ENCODE results near the gene STAT1. TPM values are rescaled to one million over a fixed set of nuclear protein-coding genes. Genes with fewer than 3 reads are reported as not detected.

Gene STAT1
- polyA plus RNA-seq, 1 donor (not counting 4 experiments of a cell fraction or from before 2014, with no cell fraction given), result 181 TPM

DNA sequence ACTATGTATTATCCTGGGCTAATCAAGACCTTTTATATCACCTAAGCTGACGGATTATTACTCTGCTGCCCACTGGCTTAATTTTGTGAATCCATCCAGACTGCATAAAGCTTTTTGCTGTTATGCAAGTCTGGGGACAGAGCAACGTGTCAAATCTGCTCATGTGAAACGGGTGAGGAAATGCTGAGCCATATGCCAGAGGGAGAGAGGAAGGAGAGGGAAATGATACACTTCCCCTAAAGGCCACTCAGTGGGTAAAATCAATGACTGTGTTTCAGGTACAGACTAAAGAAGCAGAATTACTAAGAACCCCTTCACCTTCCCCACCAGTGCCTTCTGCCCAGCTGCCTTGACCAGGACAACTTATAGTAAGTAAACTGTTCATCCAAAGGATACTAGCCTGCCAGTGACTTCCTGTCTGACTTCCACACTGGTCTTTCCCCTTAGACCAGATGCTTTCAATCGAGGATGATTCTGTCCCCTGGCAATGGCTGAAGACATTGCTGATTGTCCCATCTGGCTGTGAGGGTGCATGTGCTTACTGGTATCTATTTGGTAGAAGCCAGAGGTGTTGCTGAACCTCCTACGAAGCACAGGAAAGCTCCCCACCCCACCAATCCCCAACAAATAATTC, 43.0 kb downstream of the STAT1 start:
- DNase-seq (ENCODE audit: low read depth, low spot score) (no peak), FAIRE-seq (no peak)
- no peak overlapping the region for H3K4me2 ChIP-seq (ENCODE audit: control insufficient read depth, extremely low read depth, insufficient read depth, low read depth, low read length)
- no peaks in the 10 kb centered on the region for H3K79me2 ChIP-seq (ENCODE audit: control insufficient read depth, insufficient read depth, low read length)
- no peaks in the 10 kb centered on the region for H3K27me3 ChIP-seq (ENCODE audit: control insufficient read depth, extremely low read depth, insufficient read depth, low read length)
- H3K9me3 ChIP-seq (ENCODE audit: control insufficient read depth, low read depth, low read length), result no peaks in the 10 kb centered on the region
- no peak overlapping the region for H2AFZ ChIP-seq (ENCODE audit: control insufficient read depth, low read length)
- no peak overlapping the region for H3K9ac ChIP-seq (ENCODE audit: control insufficient read depth, extremely low read depth, insufficient read depth, low read length)
- TF ChIP-seq, protein P1, sequence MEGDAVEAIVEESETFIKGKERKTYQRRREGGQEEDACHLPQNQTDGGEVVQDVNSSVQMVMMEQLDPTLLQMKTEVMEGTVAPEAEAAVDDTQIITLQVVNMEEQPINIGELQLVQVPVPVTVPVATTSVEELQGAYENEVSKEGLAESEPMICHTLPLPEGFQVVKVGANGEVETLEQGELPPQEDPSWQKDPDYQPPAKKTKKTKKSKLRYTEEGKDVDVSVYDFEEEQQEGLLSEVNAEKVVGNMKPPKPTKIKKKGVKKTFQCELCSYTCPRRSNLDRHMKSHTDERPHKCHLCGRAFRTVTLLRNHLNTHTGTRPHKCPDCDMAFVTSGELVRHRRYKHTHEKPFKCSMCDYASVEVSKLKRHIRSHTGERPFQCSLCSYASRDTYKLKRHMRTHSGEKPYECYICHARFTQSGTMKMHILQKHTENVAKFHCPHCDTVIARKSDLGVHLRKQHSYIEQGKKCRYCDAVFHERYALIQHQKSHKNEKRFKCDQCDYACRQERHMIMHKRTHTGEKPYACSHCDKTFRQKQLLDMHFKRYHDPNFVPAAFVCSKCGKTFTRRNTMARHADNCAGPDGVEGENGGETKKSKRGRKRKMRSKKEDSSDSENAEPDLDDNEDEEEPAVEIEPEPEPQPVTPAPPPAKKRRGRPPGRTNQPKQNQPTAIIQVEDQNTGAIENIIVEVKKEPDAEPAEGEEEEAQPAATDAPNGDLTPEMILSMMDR (optimal IDR thresholded peaks at IDR 0.05 in 1 of 3, IDR thresholded peaks at IDR 0.05 in 1 of 3, conservative IDR thresholded peaks at IDR 0.05 in 1 of 3; ENCODE audit: extremely low read depth in 1 of 3, insufficient read depth in 2 of 3, low read length in 3 of 3), result no peak
- no peak for TF ChIP-seq EZH2 (IDR thresholded peaks at IDR 0.05; ENCODE audit: low read length)
- H3K4me1 ChIP-seq (ENCODE audit: control insufficient read depth, extremely low read depth, insufficient read depth, low read length), result no peaks in the 10 kb centered on the region
- H4K20me1 ChIP-seq (ENCODE audit: control insufficient read depth, extremely low read depth, insufficient read depth, low read length), result no peaks in the 10 kb centered on the region
- dilution Hi-C loops (cut with MboI; ENCODE audit: extremely low pct_ligation_motif_present, low sequenced_read_pairs), result no loop called here
- peaks cover 40 to 56% of the 10 kb centered on the region in 2 experiments for H3K36me3 ChIP-seq (ENCODE audit: control insufficient read depth in 2 of 2, extremely low read depth in 1 of 2, insufficient read depth in 2 of 2, low read length in 2 of 2)
- no peak overlapping the region for H3K4me3 ChIP-seq (ENCODE audit: control insufficient read depth in 2 of 3, extremely low read depth in 1 of 3, insufficient read depth in 2 of 3, low read depth in 1 of 3, low read length in 3 of 3)
- no peaks in the 10 kb centered on the region for H3K9me1 ChIP-seq (ENCODE audit: control insufficient read depth, extremely low read depth, insufficient read depth, low read length)
- H3K27ac ChIP-seq (ENCODE audit: control insufficient read depth, insufficient read depth, low read length), result no peak overlapping the region

DNA sequence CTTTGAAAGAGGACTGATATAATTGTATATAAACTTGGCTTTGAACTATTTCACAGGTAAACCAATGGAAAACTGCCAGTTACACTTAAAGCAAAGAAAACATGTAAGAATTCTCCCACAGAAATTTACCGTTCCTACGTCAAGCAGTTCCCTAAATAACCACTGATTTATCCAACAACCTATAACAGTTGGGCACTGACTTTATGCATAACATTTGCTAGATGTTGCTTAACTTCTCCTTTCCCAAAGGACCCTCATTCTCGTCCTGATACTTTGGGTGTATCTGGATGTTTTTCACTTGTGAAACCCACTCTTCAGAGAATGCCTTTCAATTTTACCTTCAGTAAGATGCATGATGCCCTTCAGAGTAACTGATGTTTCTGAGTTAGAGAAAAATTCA, 43.8 kb downstream of the STAT1 start:
- no peaks in the 10 kb centered on the region for H3K9me3 ChIP-seq (ENCODE audit: control insufficient read depth, low read depth, low read length)
- no peak overlapping the region for H3K4me3 ChIP-seq (ENCODE audit: control insufficient read depth in 2 of 3, extremely low read depth in 1 of 3, insufficient read depth in 2 of 3, low read depth in 1 of 3, low read length in 3 of 3)
- no peak overlapping the region for H3K9ac ChIP-seq (ENCODE audit: control insufficient read depth, extremely low read depth, insufficient read depth, low read length)
- no peak overlapping the region for H3K27ac ChIP-seq (ENCODE audit: control insufficient read depth, insufficient read depth, low read length)
- no peak for FAIRE-seq
- peaks cover 35 to 50% of the 10 kb centered on the region in 2 experiments for H3K36me3 ChIP-seq (ENCODE audit: control insufficient read depth in 2 of 2, extremely low read depth in 1 of 2, insufficient read depth in 2 of 2, low read length in 2 of 2)
- DNase-seq (ENCODE audit: low read depth, low spot score), result no peak
- TF ChIP-seq EZH2 (IDR thresholded peaks at IDR 0.05; ENCODE audit: low read length), result no peak
- TF ChIP-seq, protein P1 (optimal IDR thresholded peaks at IDR 0.05 in 1 of 3, IDR thresholded peaks at IDR 0.05 in 1 of 3, conservative IDR thresholded peaks at IDR 0.05 in 1 of 3; ENCODE audit: extremely low read depth in 1 of 3, insufficient read depth in 2 of 3, low read length in 3 of 3), result no peak
- H4K20me1 ChIP-seq (ENCODE audit: control insufficient read depth, extremely low read depth, insufficient read depth, low read length), result no peaks in the 10 kb centered on the region
- no peak overlapping the region for H3K4me2 ChIP-seq (ENCODE audit: control insufficient read depth, extremely low read depth, insufficient read depth, low read depth, low read length)
- no peaks in the 10 kb centered on the region for H3K4me1 ChIP-seq (ENCODE audit: control insufficient read depth, extremely low read depth, insufficient read depth, low read length)
- no peaks in the 10 kb centered on the region for H3K79me2 ChIP-seq (ENCODE audit: control insufficient read depth, insufficient read depth, low read length)
- H2AFZ ChIP-seq (ENCODE audit: control insufficient read depth, low read length), result no peak overlapping the region
- no peaks in the 10 kb centered on the region for H3K27me3 ChIP-seq (ENCODE audit: control insufficient read depth, extremely low read depth, insufficient read depth, low read length)
- dilution Hi-C loops (cut with MboI; ENCODE audit: extremely low pct_ligation_motif_present, low sequenced_read_pairs), result no loop called here
- no peaks in the 10 kb centered on the region for H3K9me1 ChIP-seq (ENCODE audit: control insufficient read depth, extremely low read depth, insufficient read depth, low read length)

Data from keratinocyte (primary cell).